Measurements from ENCODE around the gene GALR2. TPM values are rescaled to one million over a fixed set of nuclear protein-coding genes. Genes with fewer than 3 reads are reported as not detected.
"Not testable (repeated sequence)": the region's sequence is repeated elsewhere in the genome, so short reads cannot be mapped to it uniquely, and the experiment has no call there.

The GALR2 gene
- total and polyA plus RNA-seq, 8 donors = 0.12 to 0.23 (median 0.21) TPM; not detected in 5

- Histone ChIP-seq H3K27me3 (no peaks in the 10 kb centered on the region), H3K36me3 (peaks cover 0 to 47% of the 10 kb centered on the region in 2 donors), H3K9me3 (no peaks in the 10 kb centered on the region), H3K27ac (no peak overlapping the region), H3K4me1 (no peaks in the 10 kb centered on the region), H3K4me3 (no peak overlapping the region)
- TF ChIP-seq, protein P1, sequence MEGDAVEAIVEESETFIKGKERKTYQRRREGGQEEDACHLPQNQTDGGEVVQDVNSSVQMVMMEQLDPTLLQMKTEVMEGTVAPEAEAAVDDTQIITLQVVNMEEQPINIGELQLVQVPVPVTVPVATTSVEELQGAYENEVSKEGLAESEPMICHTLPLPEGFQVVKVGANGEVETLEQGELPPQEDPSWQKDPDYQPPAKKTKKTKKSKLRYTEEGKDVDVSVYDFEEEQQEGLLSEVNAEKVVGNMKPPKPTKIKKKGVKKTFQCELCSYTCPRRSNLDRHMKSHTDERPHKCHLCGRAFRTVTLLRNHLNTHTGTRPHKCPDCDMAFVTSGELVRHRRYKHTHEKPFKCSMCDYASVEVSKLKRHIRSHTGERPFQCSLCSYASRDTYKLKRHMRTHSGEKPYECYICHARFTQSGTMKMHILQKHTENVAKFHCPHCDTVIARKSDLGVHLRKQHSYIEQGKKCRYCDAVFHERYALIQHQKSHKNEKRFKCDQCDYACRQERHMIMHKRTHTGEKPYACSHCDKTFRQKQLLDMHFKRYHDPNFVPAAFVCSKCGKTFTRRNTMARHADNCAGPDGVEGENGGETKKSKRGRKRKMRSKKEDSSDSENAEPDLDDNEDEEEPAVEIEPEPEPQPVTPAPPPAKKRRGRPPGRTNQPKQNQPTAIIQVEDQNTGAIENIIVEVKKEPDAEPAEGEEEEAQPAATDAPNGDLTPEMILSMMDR (IDR thresholded peaks at IDR 0.05) = no peak
- intact Hi-C loops (cut with DNase I) = no loop called here
- ATAC-seq (no peak), DNase-seq (peak in 1 of 4 donors; percentile 66)
These were observed 37.9 kb upstream of the GALR2 start for GRCh38 chr17:76036497-76037261.

GRCh38 chr17:76038050-76038449, 36.5 kb upstream of the GALR2 start:
- DNase-seq = no peak
- no peaks in the 10 kb centered on the region for H3K9me3 ChIP-seq
- no peaks in the 10 kb centered on the region for H3K4me1 ChIP-seq
- no peak for ATAC-seq
- TF ChIP-seq, protein P1 (IDR thresholded peaks at IDR 0.05) = no peak
- no peaks in the 10 kb centered on the region for H3K27me3 ChIP-seq
- no peak overlapping the region for H3K4me3 ChIP-seq
- intact Hi-C loops (cut with DNase I) = no loop called here
- peaks cover 0 to 61% of the 10 kb centered on the region in 2 donors for H3K36me3 ChIP-seq
- no peak overlapping the region for H3K27ac ChIP-seq

- TF ChIP-seq, protein P1 (IDR thresholded peaks at IDR 0.05) = no peak
- intact Hi-C loops (cut with DNase I) = no loop called here
- Histone ChIP-seq H3K9me3 (no peaks in the 10 kb centered on the region), H3K4me3 (no peak overlapping the region), H3K36me3 (peaks cover 0 to 72% of the 10 kb centered on the region in 2 donors), H3K27me3 (no peaks in the 10 kb centered on the region), H3K27ac (no peak overlapping the region), H3K4me1 (no peaks in the 10 kb centered on the region)
- DNase-seq (no peak), ATAC-seq (no peak)
These were observed 35.5 kb upstream of the GALR2 start for GRCh38 chr17:76039121-76039520.

- Histone ChIP-seq H3K4me3 (no peak overlapping the region), H3K4me1 (no peaks in the 10 kb centered on the region), H3K27ac (no peak overlapping the region), H3K27me3 (no peaks in the 10 kb centered on the region), H3K36me3 (peaks cover 0 to 84% of the 10 kb centered on the region in 2 donors), H3K9me3 (no peaks in the 10 kb centered on the region)
- no peak for ATAC-seq
- intact Hi-C loops (cut with DNase I) = no loop called here
- no peak for DNase-seq
- TF ChIP-seq, protein P1 (IDR thresholded peaks at IDR 0.05) = no peak
These were observed 34.2 kb upstream of the GALR2 start for GRCh38 chr17:76040376-76040775.

- H3K9me3 ChIP-seq; H3K4me3 ChIP-seq; DNase-seq; ATAC-seq; H3K27me3 ChIP-seq; H3K4me1 ChIP-seq; intact Hi-C loops (cut with DNase I); H3K27ac ChIP-seq: not testable (repeated sequence)
- peaks cover 0 to 100% of the 10 kb centered on the region in 2 donors for H3K36me3 ChIP-seq
These were observed 31.7 kb upstream of the GALR2 start for GRCh38 chr17:76042868-76043267.

- H3K27me3 ChIP-seq; H3K4me3 ChIP-seq; H3K27ac ChIP-seq; H3K9me3 ChIP-seq; DNase-seq; ATAC-seq; H3K4me1 ChIP-seq; intact Hi-C loops (cut with DNase I): not testable (repeated sequence)
- H3K36me3 ChIP-seq = peaks cover 0 to 100% of the 10 kb centered on the region in 2 donors
These were observed 30.0 kb upstream of the GALR2 start for GRCh38 chr17:76044475-76045007.
